ENCODE results near the gene SORCS2.

DNA sequence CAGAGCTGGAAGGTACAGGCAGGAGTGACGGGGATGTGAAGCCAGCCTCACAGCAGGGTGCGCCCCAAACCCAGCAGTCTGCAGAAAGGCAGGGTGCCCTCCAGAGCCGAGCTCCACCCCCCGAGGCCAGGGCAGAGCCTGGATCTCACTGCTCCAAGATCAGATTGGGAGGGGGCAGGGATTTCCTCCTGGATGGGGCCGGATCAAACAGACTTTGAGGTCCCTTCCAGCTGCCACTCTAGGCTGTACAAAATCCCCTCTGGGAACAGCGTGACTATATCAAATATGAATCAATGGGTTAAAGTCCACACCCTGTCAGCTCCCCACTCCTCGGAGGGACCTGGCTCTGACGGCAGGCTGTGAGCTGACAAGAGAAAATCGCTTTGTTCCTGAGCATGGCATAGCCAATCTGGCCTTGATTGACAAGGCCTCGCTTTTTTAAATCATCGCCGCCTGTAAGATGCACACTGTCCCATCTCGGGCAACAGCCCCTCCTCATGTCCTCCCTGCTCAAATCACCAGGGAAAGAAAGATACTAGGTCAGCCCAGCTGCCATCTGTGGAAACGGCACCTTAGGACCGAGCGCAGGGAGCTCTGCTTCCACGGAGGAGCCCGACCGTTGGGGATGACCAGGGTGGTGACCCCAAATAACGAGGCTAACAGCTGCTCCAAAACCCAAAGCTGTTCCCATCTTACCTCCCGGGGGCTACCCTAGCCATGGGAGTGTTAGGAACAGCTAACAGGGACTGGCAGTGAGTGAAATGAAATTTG is 202.5 kb downstream of the SORCS2 start:
- TF ChIP-seq EP300 (IDR thresholded peaks at IDR 0.05; ENCODE audit: borderline replicate concordance) = no peak
- TF ChIP-seq, protein P1, sequence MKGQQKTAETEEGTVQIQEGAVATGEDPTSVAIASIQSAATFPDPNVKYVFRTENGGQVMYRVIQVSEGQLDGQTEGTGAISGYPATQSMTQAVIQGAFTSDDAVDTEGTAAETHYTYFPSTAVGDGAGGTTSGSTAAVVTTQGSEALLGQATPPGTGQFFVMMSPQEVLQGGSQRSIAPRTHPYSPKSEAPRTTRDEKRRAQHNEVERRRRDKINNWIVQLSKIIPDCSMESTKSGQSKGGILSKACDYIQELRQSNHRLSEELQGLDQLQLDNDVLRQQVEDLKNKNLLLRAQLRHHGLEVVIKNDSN (IDR thresholded peaks at IDR 0.05) = no peak
- no peak for TF ChIP-seq RAD21 (IDR thresholded peaks at IDR 0.05; ENCODE audit: low read depth)
- no peak for TF ChIP-seq TAF1 (IDR thresholded peaks at IDR 0.05; ENCODE audit: low read depth)
- no peak for TF ChIP-seq EGR1 (IDR thresholded peaks at IDR 0.05)
- TF ChIP-seq TCF12 (IDR thresholded peaks at IDR 0.05; ENCODE audit: low read depth) = no peak
- TF ChIP-seq FOXM1 (IDR thresholded peaks at IDR 0.05; ENCODE audit: borderline replicate concordance, low read depth) = no peak
- no peak for TF ChIP-seq CEBPB (IDR thresholded peaks at IDR 0.05)

Data from Ishikawa (cell line).